ENCODE data around the gene NOS2.
A peak's percentile ranks its signal among the peaks of the same experiment; 100 is the strongest.
"Not testable (repeated sequence)": the region's sequence is repeated elsewhere in the genome, so short reads cannot be mapped to it uniquely, and the experiment has no call there.

Gene NOS2

DNA sequence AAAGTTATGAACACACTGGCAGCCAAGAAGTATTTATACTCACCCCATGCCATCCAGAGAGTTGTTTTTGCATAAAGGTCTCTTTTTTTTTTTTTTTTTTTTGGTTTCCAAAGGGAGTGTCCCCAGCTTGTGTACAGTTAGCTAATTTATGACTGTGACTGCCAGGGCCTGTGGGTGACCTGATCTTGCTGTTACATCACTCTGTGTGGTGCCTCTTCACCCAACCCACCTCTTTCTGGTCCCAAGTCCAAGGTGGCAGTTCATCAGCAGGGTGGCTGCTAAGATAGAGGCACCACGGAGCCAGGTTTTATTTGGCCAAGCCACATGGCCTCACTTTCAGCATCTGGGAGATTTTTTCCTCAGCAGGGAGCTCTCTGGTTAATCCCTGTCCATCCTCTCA lies at the start of gene NOS2:
Gene NOS2 (minus strand): TSS at position 8 of the 400 bp plus-strand sequence. CDS start 1,720 bp downstream, outside the sequence.
- Histone ChIP-seq H3K9me3 (ENCODE audit: control insufficient read depth in 1 of 2, low read length in 2 of 2) (no peaks in the 10 kb centered on the region), H3K9ac (ENCODE audit: low read depth in 1 of 2, low read length in 2 of 2) (peak within 1 kb of the TSS in 1 of 2 donors; percentile 42), H3K36me3 (ENCODE audit: control insufficient read depth in 1 of 2, insufficient read depth in 2 of 2, low read length in 2 of 2) (no peaks in the 10 kb centered on the region), H3K27ac (ENCODE audit: low read depth, low read length) (no peak within 1 kb of the TSS), H3K4me3 (ENCODE audit: low read depth in 1 of 2, low read length in 2 of 2) (peak within 1 kb of the TSS; percentile 28 to 53), H3K4me1 (ENCODE audit: control insufficient read depth in 1 of 2, insufficient read depth in 2 of 2, low read length in 2 of 2) (peaks cover 26 to 28% of the 10 kb centered on the region in 2 donors), H3K27me3 (ENCODE audit: control insufficient read depth in 1 of 2, insufficient read depth in 2 of 2, low read length in 2 of 2) (no peaks in the 10 kb centered on the region)

- H3K9me3 ChIP-seq (ENCODE audit: control insufficient read depth in 1 of 2, low read length in 2 of 2), result no peaks in the 10 kb centered on the region
- peaks cover 13 to 18% of the 10 kb centered on the region in 2 donors for H3K4me1 ChIP-seq (ENCODE audit: control insufficient read depth in 1 of 2, insufficient read depth in 2 of 2, low read length in 2 of 2)
- no peaks in the 10 kb centered on the region for H3K36me3 ChIP-seq (ENCODE audit: control insufficient read depth in 1 of 2, insufficient read depth in 2 of 2, low read length in 2 of 2)
- H3K9ac ChIP-seq (ENCODE audit: low read depth in 1 of 2, low read length in 2 of 2), result no peak overlapping the region
- no peak overlapping the region for H3K4me3 ChIP-seq (ENCODE audit: low read depth in 1 of 2, low read length in 2 of 2)
- no peak overlapping the region for H3K27ac ChIP-seq (ENCODE audit: low read depth, low read length)
- no peaks in the 10 kb centered on the region for H3K27me3 ChIP-seq (ENCODE audit: control insufficient read depth in 1 of 2, insufficient read depth in 2 of 2, low read length in 2 of 2)
Measured at GRCh38 chr17:27849474-27850185, 49.3 kb upstream of the NOS2 start.

DNA sequence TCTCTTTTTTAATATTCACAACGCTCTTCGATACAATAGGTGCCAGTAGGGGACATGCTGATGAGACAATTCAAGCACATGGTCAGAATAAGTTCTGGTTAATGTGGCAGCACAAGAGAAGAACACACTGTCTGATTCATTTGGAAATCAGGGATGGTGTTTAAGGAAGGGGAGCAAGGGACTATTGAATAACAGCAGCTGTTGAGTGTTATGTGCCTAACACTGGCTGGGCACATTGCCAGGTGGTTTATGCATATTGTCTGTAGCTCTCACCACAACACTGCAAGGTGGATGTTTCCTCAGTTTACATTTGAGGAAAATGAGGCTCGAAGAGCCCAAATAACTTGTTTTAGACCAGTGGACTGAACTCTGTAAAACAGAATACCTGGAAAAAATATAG lies 48.6 kb upstream of the NOS2 start:
- Histone ChIP-seq H3K4me3 (ENCODE audit: low read depth in 1 of 2, low read length in 2 of 2) (no peak overlapping the region), H3K36me3 (ENCODE audit: control insufficient read depth in 1 of 2, insufficient read depth in 2 of 2, low read length in 2 of 2) (no peaks in the 10 kb centered on the region), H3K27me3 (ENCODE audit: control insufficient read depth in 1 of 2, insufficient read depth in 2 of 2, low read length in 2 of 2) (no peaks in the 10 kb centered on the region), H3K9ac (ENCODE audit: low read depth in 1 of 2, low read length in 2 of 2) (no peak overlapping the region), H3K9me3 (ENCODE audit: control insufficient read depth in 1 of 2, low read length in 2 of 2) (no peaks in the 10 kb centered on the region), H3K4me1 (ENCODE audit: control insufficient read depth in 1 of 2, insufficient read depth in 2 of 2, low read length in 2 of 2) (peaks cover 13 to 18% of the 10 kb centered on the region in 2 donors), H3K27ac (ENCODE audit: low read depth, low read length) (no peak overlapping the region)

GRCh38 chr17:27846808-27847307 lies 46.5 kb upstream of the NOS2 start:
- Histone ChIP-seq H3K4me1 (ENCODE audit: control insufficient read depth in 1 of 2, insufficient read depth in 2 of 2, low read length in 2 of 2) (peaks cover 13 to 21% of the 10 kb centered on the region in 2 donors), H3K4me3 (ENCODE audit: low read depth in 1 of 2, low read length in 2 of 2) (peak overlapping the region in 1 of 2 donors; percentile 14)
- H3K9me3 ChIP-seq (ENCODE audit: control insufficient read depth in 1 of 2, low read length in 2 of 2); H3K36me3 ChIP-seq (ENCODE audit: control insufficient read depth in 1 of 2, insufficient read depth in 2 of 2, low read length in 2 of 2); H3K9ac ChIP-seq (ENCODE audit: low read depth in 1 of 2, low read length in 2 of 2); H3K27me3 ChIP-seq (ENCODE audit: control insufficient read depth in 1 of 2, insufficient read depth in 2 of 2, low read length in 2 of 2); H3K27ac ChIP-seq (ENCODE audit: low read depth, low read length): not testable (repeated sequence)

DNA sequence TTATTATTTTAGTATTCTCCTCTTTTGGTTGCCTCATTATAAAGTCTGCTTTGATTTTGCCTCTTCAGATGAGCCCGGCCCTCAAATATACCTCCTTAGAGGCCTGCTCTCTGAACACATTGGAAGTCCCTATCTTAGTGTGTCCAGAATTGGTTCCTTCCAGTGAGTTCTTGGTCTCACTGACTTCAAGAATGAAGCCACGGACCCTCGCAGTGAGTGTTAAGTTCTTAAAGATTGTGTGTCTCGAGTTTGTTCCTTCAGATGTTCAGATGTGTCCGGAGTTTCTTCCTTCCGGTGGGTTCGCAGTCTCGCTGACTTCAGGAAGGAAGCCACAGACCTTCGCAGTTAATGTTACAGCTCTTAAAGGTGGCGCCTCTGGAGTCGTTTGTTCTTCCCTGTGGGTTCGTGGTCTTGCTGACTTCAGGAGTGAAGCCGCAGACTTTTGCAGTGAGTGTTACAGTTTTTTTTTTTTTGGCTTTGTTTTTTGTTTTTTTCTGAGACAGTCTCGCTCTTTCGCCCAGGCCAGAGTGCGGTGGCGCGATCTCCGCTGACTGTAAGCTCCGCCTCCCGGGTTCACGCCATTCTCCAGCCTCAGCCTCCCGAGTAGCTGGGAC lies 45.8 kb upstream of the NOS2 start:
- Histone ChIP-seq H3K4me1 (ENCODE audit: control insufficient read depth in 1 of 2, insufficient read depth in 2 of 2, low read length in 2 of 2) (peaks cover 13 to 21% of the 10 kb centered on the region in 2 donors), H3K9ac (ENCODE audit: low read depth in 1 of 2, low read length in 2 of 2) (no peak overlapping the region), H3K27ac (ENCODE audit: low read depth, low read length) (no peak overlapping the region), H3K27me3 (ENCODE audit: control insufficient read depth in 1 of 2, insufficient read depth in 2 of 2, low read length in 2 of 2) (no peaks in the 10 kb centered on the region), H3K4me3 (ENCODE audit: low read depth in 1 of 2, low read length in 2 of 2) (peak overlapping the region in 1 of 2 donors; percentile 40), H3K9me3 (ENCODE audit: control insufficient read depth in 1 of 2, low read length in 2 of 2) (no peaks in the 10 kb centered on the region), H3K36me3 (ENCODE audit: control insufficient read depth in 1 of 2, insufficient read depth in 2 of 2, low read length in 2 of 2) (no peaks in the 10 kb centered on the region)

DNA sequence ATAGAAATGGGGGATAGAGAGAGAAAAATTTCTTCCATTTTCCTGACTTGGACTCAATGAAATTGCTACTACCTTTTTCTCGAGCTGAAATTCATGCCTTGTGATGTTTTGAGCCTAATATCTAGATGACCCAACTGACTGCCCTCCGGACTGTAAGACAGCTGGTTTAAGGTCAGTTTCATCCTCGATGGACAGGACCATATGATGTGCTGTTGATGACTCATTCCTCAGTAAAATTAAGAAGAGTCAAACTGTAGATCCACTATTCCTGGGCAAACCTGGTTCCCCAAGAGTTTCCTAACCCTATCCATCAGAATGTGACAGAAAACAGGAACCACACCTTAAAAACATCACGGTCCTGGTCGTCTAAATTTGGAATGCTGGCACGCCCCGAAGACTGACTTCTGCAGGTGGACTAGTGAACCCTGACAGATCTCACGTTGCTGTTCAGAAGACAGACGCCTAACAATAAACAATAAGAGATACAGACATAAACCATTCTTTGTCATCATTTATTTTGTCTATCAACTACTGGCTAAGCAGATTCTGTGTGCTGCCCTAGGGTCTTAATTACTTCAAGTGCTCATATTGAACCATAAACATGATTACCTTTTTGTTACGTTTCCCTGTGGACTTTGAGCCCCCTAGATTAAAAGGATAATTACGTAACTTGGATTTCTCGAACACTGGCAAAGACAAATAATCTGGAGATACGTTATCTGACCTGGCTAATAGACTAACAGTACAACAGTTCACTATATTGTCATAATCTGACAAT lies 45.1 kb upstream of the NOS2 start:
- no peaks in the 10 kb centered on the region for H3K36me3 ChIP-seq (ENCODE audit: control insufficient read depth in 1 of 2, insufficient read depth in 2 of 2, low read length in 2 of 2)
- no peaks in the 10 kb centered on the region for H3K27me3 ChIP-seq (ENCODE audit: control insufficient read depth in 1 of 2, insufficient read depth in 2 of 2, low read length in 2 of 2)
- H3K9me3 ChIP-seq (ENCODE audit: control insufficient read depth in 1 of 2, low read length in 2 of 2), result no peaks in the 10 kb centered on the region
- H3K27ac ChIP-seq (ENCODE audit: low read depth, low read length), result no peak overlapping the region
- H3K9ac ChIP-seq (ENCODE audit: low read depth in 1 of 2, low read length in 2 of 2), result no peak overlapping the region
- H3K4me1 ChIP-seq (ENCODE audit: control insufficient read depth in 1 of 2, insufficient read depth in 2 of 2, low read length in 2 of 2), result peaks cover 13 to 21% of the 10 kb centered on the region in 2 donors
- peak overlapping the region in 1 of 2 donors; percentile 40 for H3K4me3 ChIP-seq (ENCODE audit: low read depth in 1 of 2, low read length in 2 of 2)

DNA sequence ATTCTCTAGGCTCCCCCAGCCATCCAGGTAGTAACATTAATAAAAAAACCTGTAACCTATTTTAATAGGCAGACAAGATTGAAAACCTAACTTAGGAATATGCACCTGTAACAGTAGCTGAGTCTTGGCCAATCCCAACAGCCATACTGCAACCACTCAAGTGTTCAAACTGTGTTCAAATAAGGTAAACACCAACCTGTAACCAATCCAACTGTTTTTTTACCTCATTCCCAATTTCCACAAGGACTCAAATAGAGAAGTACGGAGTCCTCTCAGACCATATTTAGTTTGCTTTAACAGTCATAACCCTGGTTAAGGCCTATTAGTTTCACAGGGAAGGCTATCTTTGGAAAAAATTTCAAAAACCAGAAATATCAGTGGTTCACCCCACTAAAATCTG lies 40.4 kb upstream of the NOS2 start:
- Histone ChIP-seq H3K4me3 (ENCODE audit: low read depth in 1 of 2, low read length in 2 of 2) (no peak overlapping the region), H3K36me3 (ENCODE audit: control insufficient read depth in 1 of 2, insufficient read depth in 2 of 2, low read length in 2 of 2) (no peaks in the 10 kb centered on the region), H3K9ac (ENCODE audit: low read depth in 1 of 2, low read length in 2 of 2) (no peak overlapping the region), H3K27ac (ENCODE audit: low read depth, low read length) (no peak overlapping the region), H3K4me1 (ENCODE audit: control insufficient read depth in 1 of 2, insufficient read depth in 2 of 2, low read length in 2 of 2) (peaks cover 4 to 11% of the 10 kb centered on the region in 2 donors), H3K9me3 (ENCODE audit: control insufficient read depth in 1 of 2, low read length in 2 of 2) (no peaks in the 10 kb centered on the region), H3K27me3 (ENCODE audit: control insufficient read depth in 1 of 2, insufficient read depth in 2 of 2, low read length in 2 of 2) (no peaks in the 10 kb centered on the region)

GRCh38 chr17:27840406-27840678 lies 40.0 kb upstream of the NOS2 start:
- not testable (repeated sequence) for H3K36me3 ChIP-seq (ENCODE audit: control insufficient read depth in 1 of 2, insufficient read depth in 2 of 2, low read length in 2 of 2); H3K9ac ChIP-seq (ENCODE audit: low read depth in 1 of 2, low read length in 2 of 2); H3K4me3 ChIP-seq (ENCODE audit: low read depth in 1 of 2, low read length in 2 of 2); H3K4me1 ChIP-seq (ENCODE audit: control insufficient read depth in 1 of 2, insufficient read depth in 2 of 2, low read length in 2 of 2); H3K9me3 ChIP-seq (ENCODE audit: control insufficient read depth in 1 of 2, low read length in 2 of 2); H3K27me3 ChIP-seq (ENCODE audit: control insufficient read depth in 1 of 2, insufficient read depth in 2 of 2, low read length in 2 of 2); H3K27ac ChIP-seq (ENCODE audit: low read depth, low read length)

- not testable (repeated sequence) for H3K9ac ChIP-seq (ENCODE audit: low read depth in 1 of 2, low read length in 2 of 2); H3K4me1 ChIP-seq (ENCODE audit: control insufficient read depth in 1 of 2, insufficient read depth in 2 of 2, low read length in 2 of 2); H3K4me3 ChIP-seq (ENCODE audit: low read depth in 1 of 2, low read length in 2 of 2); H3K27ac ChIP-seq (ENCODE audit: low read depth, low read length); H3K36me3 ChIP-seq (ENCODE audit: control insufficient read depth in 1 of 2, insufficient read depth in 2 of 2, low read length in 2 of 2); H3K27me3 ChIP-seq (ENCODE audit: control insufficient read depth in 1 of 2, insufficient read depth in 2 of 2, low read length in 2 of 2); H3K9me3 ChIP-seq (ENCODE audit: control insufficient read depth in 1 of 2, low read length in 2 of 2)
Measured at GRCh38 chr17:27839571-27840405, 39.5 kb upstream of the NOS2 start.
